ENCODE measurements around the gene TUBG2.

- TF ChIP-seq EP300 (IDR thresholded peaks at IDR 0.05) (no peak), POLR2A (IDR thresholded peaks at IDR 0.05) (no peak)
Measured at GRCh38 chr17:42687707-42688320, 28.7 kb downstream of the TUBG2 start.
